Effector memory CD4-positive, alpha-beta T cell (primary cell): ENCODE results near the gene TJP1.

Experiments
- DNase-seq, 3 donors: peaks; one replicate each; pipeline ENCODE4 v3.0.0-alpha.2; 2020
- H3K27ac ChIP-seq: 2 replicates; pipeline ENCODE4 v1.7.0; 2013; ENCODE audit warnings: mild to moderate bottlenecking, low read length, moderate library complexity; ENCODE audit not compliant: insufficient read depth, poor library complexity, severe bottlenecking
- H3K27me3 ChIP-seq: replicated peaks from 2 replicates; pipeline ENCODE4 v1.7.0; 2013; ENCODE audit warnings: mild to moderate bottlenecking, low read length; ENCODE audit not compliant: insufficient read depth, control insufficient read depth, poor library complexity, severe bottlenecking
- H3K36me3 ChIP-seq: 2 replicates; pipeline ENCODE4 v1.7.0; 2013; ENCODE audit warnings: mild to moderate bottlenecking, low read length, moderate library complexity; ENCODE audit not compliant: control insufficient read depth, insufficient read depth
- H3K4me1 ChIP-seq: 2 replicates; pipeline ENCODE4 v1.7.0; 2013; ENCODE audit warnings: low read length, mild to moderate bottlenecking; ENCODE audit not compliant: control insufficient read depth, insufficient read depth, poor library complexity, severe bottlenecking
- H3K4me3 ChIP-seq: 2 replicates; pipeline ENCODE4 v1.7.0; 2013; ENCODE audit warnings: low read length, low read depth, mild to moderate bottlenecking; ENCODE audit not compliant: insufficient read depth, poor library complexity, severe bottlenecking
- H3K9me3 ChIP-seq: 2 replicates; pipeline ENCODE4 v1.7.0; 2013; ENCODE audit warnings: mild to moderate bottlenecking, low read length, moderate library complexity; ENCODE audit not compliant: control insufficient read depth

TJP1 gene

GRCh38 chr15:29840926-29841325, 18.7 kb upstream of the TJP1 start:
- H3K36me3 ChIP-seq, result no peaks in the 10 kb centered on the region
- H3K4me1 ChIP-seq, result no peaks in the 10 kb centered on the region
- no peak overlapping the region for H3K27ac ChIP-seq
- H3K27me3 ChIP-seq, result no peaks in the 10 kb centered on the region
- no peak overlapping the region for H3K4me3 ChIP-seq
- no peak for DNase-seq
- no peaks in the 10 kb centered on the region for H3K9me3 ChIP-seq

GRCh38 chr15:29840054-29840453, 17.8 kb upstream of the TJP1 start:
- no peak for DNase-seq
- Histone ChIP-seq H3K36me3 (no peaks in the 10 kb centered on the region), H3K27ac (no peak overlapping the region), H3K27me3 (no peaks in the 10 kb centered on the region), H3K4me1 (no peaks in the 10 kb centered on the region), H3K4me3 (no peak overlapping the region), H3K9me3 (no peaks in the 10 kb centered on the region)

DNA sequence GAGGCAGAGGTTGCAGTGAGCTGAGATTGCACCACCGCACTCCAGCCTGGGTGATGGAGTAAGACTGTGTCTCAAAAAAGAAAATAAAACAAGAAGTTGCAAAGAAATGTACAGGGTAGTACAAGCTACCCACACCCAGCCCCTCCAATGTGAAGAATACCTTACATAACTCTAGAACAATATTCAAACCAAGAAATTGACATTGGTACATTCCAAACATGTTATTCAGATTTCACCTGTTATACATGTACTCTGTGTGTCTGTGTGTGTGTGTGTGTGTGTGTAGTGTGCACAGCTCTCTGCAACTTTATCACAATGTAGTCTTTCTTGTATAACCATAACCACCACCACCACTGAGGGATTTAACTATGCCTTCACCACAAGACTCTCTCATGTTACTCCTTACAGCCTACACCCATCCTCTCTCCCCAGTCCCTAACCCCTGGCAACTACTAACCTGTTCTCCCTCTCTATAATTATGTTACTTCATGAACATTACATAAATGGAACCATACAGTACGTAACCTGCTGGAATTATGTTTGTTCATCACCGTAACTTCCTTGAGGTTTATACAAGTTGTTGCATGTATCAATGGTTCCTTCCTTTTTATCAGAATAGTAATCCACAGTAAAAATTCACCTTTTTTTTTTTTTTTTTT, 16.2 kb upstream of the TJP1 start:
- Histone ChIP-seq H3K36me3 (no peaks in the 10 kb centered on the region), H3K4me3 (no peak overlapping the region)
- DNase-seq, result no peak

DNA sequence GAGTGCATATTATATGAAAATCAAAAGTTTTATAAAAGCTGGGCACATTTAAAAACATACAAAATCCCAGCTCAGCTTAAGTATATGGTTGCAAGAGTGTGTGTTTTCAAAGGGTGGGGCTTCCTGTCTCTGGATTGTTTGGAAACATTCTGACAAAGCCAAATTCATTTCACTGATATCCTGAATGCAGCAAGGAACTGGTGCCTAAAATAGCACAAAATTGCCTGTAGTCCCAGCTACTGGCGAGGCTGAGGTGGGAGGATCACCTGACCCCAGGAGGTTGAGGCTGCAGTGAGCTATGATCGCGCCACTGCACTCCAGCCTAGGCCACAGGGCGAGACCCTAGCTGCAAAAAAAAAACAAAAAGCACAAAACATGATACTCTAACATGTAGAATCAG, 13.0 kb upstream of the TJP1 start:
- H3K9me3 ChIP-seq, result no peaks in the 10 kb centered on the region
- no peaks in the 10 kb centered on the region for H3K4me1 ChIP-seq
- no peak overlapping the region for H3K4me3 ChIP-seq
- no peak for DNase-seq
- no peaks in the 10 kb centered on the region for H3K27me3 ChIP-seq
- no peak overlapping the region for H3K27ac ChIP-seq
- H3K36me3 ChIP-seq, result no peaks in the 10 kb centered on the region

More for the DNA sequence above, 16.2 kb upstream of the TJP1 start:
- H3K27ac ChIP-seq, result no peak overlapping the region
- no peaks in the 10 kb centered on the region for H3K9me3 ChIP-seq
- H3K27me3 ChIP-seq, result no peaks in the 10 kb centered on the region
- H3K4me1 ChIP-seq, result no peaks in the 10 kb centered on the region

GRCh38 chr15:29832709-29833108, 10.4 kb upstream of the TJP1 start:
- H3K27me3 ChIP-seq, result peaks cover 6% of the 10 kb centered on the region

DNA sequence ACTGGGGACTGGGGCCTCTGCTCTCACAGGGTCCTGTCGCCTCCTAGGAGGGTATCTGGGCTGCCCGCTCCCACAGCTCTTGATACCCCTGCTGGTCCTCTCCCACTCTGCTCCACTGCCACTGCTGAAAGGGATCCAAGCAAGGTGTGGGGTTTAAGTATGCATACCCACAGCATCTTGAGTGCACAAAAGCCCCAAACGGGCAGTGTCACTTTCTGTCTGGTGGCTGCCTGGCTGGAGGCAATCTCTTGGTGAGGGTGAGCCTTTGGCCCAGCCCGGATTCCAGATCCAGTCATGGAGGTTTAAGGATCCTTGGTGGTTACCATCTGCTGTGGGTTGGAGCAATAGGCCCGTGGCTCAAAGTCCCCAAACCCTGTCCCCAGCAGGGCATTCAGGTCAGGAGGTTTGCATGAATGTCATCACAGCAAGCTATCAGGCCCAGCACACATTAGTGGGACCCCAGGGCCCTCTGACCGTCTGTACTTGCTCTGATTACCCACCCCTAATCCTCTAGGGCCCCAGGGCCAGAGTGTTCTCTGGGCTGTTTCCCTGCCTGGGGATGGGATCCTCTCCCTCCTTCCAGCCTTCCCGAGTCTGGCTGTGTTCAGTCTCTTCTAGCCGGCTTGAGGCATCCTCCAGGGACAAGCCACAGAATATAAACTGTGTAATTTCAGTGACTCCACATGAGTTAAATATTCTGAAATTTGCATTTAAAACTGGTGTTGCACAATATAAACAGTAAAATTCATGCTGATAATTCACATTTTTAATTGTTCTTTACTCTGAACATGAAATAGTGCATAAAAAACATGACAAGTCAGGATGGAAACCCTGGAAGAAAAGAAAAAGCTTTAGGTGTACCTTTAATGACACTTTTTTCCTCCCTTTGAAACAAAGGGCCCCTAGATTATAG, 4.9 kb upstream of the TJP1 start:
- H3K27ac ChIP-seq, result no peak overlapping the region
- peaks cover 8% of the 10 kb centered on the region for H3K4me1 ChIP-seq
- no peaks in the 10 kb centered on the region for H3K9me3 ChIP-seq
- DNase-seq, result no peak
- no peak overlapping the region for H3K4me3 ChIP-seq
- H3K36me3 ChIP-seq, result no peaks in the 10 kb centered on the region
- peaks cover 14% of the 10 kb centered on the region for H3K27me3 ChIP-seq

More at GRCh38 chr15:29832709-29833108, 10.4 kb upstream of the TJP1 start:
- H3K4me1 ChIP-seq, result no peaks in the 10 kb centered on the region
- no peak overlapping the region for H3K27ac ChIP-seq
- no peak for DNase-seq
- no peak overlapping the region for H3K4me3 ChIP-seq
- no peaks in the 10 kb centered on the region for H3K9me3 ChIP-seq
- no peaks in the 10 kb centered on the region for H3K36me3 ChIP-seq

GRCh38 chr15:29825227-29825626, 3.0 kb upstream of the TJP1 start:
- DNase-seq, result peak in 1 of 3 donors; percentile 8
- Histone ChIP-seq H3K9me3 (no peaks in the 10 kb centered on the region), H3K4me3 (no peak overlapping the region), H3K27me3 (peaks cover 29% of the 10 kb centered on the region), H3K36me3 (no peaks in the 10 kb centered on the region), H3K27ac (no peak overlapping the region), H3K4me1 (peaks cover 12% of the 10 kb centered on the region)

DNA sequence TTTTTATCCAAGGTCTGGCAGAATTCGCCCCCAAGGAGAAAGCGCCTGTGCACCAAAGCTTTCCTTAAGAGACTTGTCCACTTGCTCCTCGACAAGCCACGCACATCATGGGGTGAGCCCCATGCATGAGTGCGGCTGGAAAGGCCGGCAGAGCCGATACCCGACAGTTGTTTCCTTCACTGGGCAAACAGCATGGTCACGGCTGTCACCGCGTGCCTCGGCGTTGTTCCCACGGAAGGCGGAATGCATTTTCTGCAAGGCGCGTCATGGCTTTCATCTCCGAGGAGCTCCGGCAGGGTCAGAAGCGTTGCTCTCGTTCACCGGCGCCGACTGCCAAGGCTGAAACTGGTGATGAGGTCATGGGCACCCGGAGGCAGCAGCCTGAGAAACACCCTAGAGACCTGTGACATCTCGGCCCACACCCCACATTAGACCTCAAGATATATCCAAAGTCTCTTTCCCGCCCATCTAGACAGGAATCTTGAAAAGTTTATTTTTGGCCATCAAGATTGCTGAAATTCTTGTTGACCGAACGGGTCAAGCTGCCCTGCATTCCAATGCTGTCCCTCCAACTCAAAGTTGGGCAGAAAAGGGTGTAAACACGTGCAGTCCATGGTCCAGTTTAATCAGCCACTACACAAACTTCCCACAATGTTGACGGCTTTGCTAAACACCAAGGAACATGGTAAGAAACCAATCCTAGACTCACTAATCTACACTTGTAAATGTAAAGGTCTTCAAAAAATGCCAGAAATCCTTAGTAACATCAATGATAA, 604 bp upstream of the TJP1 start:
- no peaks in the 10 kb centered on the region for H3K36me3 ChIP-seq
- peaks cover 12% of the 10 kb centered on the region for H3K4me1 ChIP-seq
- no peaks in the 10 kb centered on the region for H3K9me3 ChIP-seq
- H3K4me3 ChIP-seq, result no peak overlapping the region
- no peak for DNase-seq
- H3K27me3 ChIP-seq, result peaks cover 34% of the 10 kb centered on the region
- H3K27ac ChIP-seq, result no peak overlapping the region

DNA sequence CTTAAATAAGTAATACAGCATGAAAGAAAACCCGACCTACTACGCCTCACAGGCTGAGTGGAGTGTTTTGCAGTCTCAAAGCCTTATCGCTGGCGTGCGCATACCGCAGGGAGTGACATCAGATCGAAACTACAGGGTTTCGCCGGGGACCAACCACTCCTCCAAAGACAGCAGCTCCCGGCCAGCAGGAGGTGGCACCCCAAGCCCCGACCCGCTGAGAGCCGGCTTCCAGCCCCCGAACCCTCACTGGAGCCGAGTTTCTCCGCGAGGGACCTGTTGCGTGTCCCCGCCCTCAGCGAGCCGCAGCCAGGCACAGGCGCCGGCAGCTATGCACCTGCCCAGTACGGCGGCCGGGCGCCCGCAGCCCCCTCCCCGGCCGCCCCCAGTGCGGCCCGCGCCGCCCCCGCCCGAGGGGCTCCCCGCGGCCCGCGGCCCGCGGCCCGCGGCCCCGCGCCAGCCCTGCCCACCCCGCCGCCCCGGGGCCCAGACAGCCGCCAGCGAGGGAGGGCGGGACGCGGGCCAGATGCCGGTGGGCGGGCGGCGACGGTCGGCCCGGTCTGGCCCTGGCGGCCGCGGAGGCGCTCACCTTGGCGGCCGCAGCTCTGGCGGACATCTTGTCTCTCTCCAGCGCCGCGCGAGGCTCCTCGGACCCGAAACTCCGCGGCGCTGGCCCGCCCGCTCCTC, 710 bp downstream of the TJP1 start:
- no peak overlapping the region for H3K27ac ChIP-seq
- no peak overlapping the region for H3K4me3 ChIP-seq
- no peak for DNase-seq
- H3K4me1 ChIP-seq, result peaks cover 12% of the 10 kb centered on the region
- no peaks in the 10 kb centered on the region for H3K9me3 ChIP-seq
- H3K27me3 ChIP-seq, result peaks cover 34% of the 10 kb centered on the region
- H3K36me3 ChIP-seq, result no peaks in the 10 kb centered on the region
